NCI-H1048 (cell line): ENCODE results near the gene KRT80.
"Not testable (repeated sequence)": the region's sequence is repeated elsewhere in the genome, so short reads cannot be mapped to it uniquely, and the experiment has no call there.

Experiments used
- DNase-seq: peaks from one replicate; lab custom pipeline; 2025; lab: John Stamatoyannopoulos, UW

The KRT80 gene

DNA sequence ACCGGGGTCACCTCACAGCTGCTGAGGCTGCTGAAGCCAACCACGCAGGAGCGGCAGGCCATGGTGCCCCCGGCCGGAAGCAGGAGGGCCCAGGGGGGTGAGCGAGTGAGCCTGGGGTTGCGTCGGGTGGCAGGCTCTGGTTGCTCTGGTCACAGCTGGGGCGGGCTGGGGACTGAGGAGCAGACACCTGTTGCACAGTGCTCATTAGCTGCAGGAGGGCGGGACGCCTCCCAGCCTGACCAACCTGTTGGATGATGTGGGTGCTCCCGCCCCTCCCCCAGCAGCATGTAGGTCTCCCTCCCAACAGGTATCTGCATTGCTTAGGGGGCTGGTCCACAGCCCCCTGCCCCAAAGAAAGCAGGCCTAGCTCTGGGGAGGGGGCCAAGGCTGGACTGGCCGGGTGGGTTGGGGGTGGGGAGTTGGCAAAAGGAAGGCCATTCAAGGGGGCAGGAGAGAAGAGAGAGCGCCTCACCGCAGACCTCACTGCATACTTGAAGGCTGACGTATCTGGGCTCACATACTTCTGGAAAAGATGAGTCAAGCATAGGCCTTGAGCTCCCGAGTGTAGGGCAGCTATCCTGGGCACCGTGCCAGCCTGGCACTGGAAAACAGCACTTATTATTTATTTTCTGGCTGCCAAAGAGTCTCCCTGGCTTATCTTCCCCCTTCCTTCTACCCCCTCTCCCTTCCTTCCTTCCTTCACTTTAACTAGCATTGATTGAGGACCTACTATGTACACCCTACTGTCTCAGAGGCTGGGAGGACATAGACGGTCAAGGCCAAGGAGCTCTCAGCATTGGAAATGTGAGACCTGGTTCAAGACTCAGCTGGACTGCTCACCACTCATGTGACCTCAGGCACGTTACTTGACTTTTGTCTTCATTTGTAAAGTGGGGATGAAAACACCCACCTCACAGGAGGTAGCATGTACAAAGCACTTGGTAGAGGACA lies at the start of gene KRT80:
Gene KRT80 (minus strand): TSS at position 174 of the 951 bp plus-strand sequence. CDS start 112 bp downstream, at position 62.
- peak; percentile 80 for DNase-seq

DNA sequence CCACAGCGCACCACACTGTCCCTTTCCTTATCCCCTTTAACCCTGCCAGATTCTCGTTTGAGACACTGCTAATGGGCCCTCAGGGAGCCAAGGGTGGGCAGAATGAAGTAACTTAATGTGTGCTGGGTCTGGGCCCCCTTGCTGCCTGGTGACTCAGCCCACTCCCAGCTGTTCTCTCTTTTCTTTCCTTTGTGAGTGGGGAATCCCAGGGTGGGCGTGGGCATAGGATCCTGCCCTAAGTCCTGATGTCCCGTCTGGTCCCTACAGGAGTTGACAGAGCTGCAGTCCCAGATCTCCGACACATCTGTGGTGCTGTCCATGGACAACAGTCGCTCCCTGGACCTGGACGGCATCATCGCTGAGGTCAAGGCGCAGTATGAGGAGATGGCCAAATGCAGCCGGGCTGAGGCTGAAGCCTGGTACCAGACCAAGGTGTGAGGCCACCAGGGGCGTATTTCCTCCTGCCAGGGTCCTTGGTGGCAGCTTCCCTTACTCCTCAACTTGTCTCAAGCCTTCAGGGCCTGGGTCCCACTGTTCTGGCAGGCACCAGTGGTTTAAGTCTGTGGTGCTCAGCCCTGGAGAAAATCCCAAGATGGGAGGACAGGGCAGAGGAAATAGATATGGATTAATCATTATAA lies 49.5 kb upstream of the KRT80 start:
- no peak for DNase-seq

DNA sequence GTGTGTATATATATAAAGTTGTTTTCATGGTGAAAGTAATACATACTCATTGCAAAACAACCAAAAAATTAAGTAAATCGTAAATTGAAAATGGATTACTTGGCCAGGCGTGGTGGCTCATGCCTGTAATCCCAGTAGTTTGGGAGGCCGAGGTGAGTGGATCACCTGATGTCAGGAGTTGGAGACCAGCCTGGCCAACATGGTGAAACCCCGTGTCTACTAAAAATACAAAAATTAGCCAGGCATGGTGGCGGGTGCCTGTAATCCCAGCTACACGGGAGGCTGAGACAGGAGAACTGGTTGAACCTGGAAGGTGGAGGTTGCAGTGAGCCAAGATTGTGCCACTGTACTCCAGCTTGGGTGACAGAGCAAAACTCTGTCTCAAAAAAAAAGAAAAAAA lies 48.4 kb upstream of the KRT80 start:
- DNase-seq = not testable (repeated sequence)

DNA sequence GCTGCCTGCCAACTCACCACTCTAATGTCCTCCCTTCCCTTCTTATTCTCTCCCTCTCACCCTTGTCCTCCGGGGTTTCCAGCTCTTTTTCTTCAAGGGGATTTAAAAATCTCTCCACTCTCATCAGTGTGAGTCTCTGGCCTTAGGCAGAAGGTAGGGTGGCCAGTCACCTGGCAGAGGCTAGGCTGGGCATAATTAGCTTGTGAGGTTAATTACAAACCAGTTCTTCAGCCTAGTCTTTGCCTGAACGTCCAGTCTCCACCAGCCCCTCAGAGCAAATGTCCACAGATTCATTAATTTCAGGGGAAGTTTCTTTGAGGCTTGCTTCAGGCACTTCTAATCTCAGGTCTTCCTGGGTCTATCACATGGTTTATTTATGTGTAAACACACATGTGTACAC lies 48.0 kb upstream of the KRT80 start:
- no peak for DNase-seq

DNA sequence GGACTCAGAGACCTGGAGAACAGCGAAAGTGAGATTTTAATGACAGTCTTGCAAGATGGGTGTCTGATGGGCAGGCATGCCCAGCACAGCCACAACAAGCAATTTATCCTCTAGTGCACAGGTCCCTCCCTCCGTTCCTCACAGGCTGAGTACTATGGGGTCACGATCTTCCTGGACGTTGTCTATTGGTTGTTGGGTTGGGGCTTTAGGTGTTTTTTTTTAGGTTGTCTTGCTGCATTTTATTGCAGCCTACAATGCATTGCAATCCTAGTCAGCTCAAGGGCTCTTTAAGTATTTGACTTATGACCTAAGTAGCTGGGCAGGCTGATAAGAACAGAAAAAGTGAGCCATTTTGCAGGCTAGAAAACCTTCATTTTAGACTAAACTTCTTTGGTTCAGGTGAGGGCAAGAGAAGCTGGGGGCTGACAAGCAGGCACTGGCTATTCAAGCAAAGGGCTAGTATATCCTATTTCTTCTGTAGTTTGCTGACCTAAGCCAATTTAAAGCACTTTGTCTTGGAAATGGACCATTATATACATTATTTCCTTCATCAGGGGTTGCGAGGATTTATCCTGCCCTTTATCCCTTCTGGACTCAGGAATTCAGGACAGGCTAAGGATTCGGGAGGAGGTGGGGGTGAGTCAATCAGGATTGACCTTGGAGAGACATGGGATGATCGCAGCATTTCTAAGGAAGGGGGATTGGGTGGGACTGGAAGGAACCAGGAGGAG lies 47.3 kb upstream of the KRT80 start:
- no peak for DNase-seq

DNA sequence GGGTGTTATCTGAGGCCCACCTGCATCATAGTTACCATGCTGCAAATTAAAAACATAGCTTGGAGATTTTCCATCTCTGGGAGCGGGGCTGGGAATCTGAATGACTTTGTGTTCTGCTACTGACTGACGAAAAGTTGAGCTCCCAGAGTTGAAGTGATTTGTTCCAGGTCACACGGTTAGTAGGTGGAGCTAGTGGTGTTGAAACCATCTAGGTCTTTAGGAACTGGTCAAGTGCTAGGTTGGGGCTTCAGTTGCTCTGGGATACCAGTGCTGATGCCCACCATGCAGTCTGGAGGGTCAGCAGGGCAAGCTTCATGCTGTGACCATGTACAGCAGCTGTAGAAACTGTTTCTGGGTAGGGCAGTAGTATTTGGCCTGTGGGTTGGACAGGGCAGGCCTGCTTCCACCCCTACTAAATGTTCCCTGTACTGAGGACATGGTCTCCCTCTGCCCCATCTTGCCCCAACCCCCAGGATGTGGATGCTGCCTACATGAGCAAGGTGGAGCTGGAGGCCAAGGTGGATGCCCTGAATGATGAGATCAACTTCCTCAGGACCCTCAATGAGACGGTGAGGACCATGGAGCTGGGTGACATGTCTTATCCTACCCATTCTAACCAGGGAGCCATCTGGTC lies 46.5 kb upstream of the KRT80 start:
- DNase-seq = no peak

DNA sequence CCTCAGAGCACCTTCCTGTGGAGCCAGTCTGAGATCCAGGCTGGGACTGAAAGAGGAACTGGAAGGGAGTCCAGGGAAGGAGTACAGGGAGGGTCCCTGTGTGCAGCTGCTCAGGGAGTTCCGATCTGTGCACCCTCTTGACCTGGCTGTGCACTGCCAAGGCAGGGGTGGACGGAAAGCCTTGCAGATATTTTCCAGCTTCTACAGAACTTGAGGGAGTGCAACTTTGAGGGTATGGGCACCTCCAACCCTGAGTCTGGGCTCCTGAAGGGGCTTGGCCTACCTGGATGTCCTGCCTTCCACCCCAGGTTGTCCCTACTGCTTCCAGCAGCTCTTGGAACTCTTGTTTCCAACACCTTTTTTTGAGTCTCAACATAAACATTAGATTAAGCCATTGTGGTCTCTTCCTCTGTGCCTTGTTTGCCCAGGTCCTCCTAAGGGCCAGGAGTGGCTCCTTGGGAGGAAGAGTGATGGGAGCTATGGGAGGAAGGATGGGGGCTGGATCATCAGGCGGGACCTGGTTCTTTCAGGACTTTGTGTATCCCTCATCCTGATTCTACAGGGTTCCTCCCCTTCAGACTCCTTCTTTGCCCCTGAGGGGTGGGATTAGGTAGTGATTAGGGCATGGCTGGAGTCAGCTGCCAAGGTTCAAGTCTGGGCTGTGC lies 44.7 kb upstream of the KRT80 start:
- no peak for DNase-seq

DNA sequence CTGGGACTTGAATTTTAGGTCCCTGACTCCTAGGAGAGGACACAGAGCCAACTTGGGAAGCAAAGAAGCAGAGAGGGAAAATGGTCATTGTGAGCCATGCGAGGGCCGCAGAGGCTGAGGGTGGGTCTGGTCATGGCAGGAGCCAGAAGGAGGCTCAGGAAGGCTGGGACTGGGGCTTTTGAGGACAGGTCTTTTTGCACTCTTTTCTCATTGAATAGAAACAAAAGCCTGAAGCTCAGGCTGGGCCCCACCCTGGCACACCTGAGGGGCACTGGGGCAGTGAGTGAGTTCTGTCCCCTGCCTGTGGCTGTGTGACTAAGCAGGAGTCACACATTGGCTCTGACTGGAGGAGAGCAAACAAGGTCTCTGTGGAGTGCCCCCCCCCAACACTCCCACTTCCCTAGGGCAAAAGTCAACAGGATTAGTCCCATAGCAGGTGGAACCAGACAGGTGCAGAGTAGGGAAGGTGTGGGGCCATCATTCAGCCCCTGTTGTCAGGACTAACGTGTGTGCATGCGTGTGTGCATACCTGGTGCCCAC lies 44.1 kb upstream of the KRT80 start:
- DNase-seq = no peak

DNA sequence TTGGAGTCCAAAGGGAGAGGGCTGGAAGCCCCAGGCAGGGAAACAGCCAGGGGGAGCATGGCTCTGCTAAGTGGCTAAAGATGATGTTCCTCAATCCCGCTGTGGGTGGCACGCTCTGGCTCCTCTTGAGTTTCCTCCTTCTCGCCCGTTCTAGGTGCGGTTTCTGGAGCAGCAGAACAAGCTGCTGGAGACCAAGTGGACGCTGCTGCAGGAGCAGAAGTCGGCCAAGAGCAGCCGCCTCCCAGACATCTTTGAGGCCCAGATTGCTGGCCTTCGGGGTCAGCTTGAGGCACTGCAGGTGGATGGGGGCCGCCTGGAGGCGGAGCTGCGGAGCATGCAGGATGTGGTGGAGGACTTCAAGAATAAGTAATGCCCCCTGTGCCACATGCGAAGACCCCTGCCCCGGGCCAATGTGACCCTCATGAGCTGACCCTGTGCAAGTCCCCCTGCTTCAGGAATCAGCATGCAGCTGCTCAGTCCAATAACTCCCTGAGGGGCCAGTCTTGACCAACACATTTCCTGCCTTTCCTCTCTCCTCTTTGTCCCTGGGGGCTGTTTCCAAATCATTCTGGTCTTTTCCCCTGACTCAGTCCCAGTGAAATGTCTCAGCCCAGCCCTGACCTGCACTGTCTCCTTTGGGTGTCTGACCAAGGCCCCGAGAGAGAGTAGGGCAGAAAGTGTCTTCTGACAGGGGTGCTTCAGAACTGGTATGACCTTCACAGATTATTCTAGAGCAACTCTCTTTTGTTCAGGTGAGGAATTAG lies 43.4 kb upstream of the KRT80 start:
- no peak for DNase-seq

DNA sequence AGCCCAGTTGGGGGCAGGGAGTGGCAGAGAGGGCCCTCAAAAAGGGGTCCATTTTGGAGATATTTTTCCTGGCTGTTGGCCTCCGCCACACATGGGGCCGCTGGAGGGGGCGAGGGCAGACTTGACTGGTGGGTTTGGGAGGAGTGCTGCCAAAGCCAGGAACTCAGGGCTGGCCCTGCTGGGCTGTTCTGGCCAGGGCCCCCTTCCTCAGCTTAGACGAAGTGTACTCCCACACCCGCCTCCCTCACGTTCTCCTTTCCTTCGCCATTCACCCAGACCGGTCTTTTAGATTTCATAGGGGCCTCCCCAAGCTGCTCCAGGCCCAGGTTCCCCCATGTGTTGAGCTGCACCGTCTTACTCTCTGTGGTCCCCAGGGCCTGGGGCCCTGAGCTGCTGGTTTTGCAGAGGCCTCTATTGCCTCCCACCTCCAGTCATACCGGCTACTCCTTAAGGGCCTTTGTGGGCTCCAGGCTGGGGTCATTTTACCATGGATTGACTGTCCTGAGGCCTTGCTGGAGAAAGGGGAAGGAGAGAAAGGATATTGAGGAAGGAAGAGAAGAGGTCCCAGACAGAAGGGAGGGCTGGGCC lies 42.5 kb upstream of the KRT80 start:
- no peak for DNase-seq

DNA sequence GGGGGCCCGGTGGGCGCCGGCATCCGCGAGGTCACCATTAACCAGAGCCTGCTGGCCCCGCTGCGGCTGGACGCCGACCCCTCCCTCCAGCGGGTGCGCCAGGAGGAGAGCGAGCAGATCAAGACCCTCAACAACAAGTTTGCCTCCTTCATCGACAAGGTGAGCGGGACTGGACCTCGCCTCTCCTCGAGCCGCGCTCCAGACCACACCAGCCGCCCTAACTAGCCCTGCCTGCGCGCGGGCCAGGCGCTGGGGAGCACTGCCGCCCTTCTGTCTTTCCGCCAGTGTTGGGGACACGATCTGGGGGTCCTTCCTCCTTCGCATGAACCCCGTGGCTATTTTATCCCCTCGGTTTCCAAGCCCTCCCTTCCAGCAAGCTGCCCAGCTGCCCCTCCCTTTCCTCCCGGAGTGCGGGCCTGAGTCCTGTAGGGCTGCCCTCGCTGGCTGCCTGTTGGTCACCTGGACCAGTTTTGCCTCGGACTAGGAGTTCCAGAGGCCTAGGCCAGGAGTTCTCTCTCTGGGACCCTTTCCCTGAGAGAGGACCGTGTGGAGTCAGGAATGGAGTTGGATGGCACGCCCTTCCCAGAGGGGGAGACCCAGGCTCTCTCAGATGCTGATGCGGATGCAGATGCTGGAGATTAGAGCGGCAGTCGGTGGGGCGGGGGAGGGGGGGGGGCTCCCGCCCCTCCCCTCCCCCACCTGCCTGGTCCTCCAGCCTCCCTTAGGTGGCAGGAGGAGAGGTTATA lies 41.8 kb upstream of the KRT80 start:
- DNase-seq = no peak

DNA sequence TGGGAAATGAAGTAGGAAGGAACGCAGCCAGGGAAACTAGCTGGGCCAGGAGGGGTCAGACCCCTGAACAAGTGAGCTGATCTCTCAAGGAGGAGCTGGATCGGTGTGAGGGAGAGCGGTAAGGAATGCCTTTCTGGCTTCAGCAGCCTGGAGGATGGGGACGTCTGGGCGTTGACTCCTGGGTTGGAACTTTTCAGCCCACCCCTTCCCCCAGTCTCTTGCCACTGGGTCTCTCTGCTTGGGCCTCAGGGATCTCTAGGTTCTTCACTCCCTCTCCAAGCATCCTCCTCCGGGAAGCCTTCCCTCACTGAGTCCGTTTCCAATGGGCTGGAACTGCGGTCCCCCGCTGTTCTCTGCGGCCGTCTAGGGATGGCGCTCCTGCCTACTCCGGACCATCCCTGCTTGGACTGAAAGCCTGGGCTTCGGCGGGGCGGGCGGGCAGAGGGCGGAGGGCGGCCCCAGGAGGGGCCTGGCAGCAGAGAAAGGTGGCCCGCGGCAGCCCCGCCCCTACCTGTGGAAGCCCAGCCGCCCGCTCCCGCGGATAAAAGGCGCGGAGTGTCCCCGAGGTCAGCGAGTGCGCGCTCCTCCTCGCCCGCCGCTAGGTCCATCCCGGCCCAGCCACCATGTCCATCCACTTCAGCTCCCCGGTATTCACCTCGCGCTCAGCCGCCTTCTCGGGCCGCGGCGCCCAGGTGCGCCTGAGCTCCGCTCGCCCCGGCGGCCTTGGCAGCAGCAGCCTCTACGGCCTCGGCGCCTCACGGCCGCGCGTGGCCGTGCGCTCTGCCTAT lies 41.1 kb upstream of the KRT80 start, which contains the start of gene KRT7:
Gene KRT7 (plus strand): TSS at position 570 of the 788 bp plus-strand sequence. CDS start 54 bp downstream, at position 624.
- no peak for DNase-seq

DNA sequence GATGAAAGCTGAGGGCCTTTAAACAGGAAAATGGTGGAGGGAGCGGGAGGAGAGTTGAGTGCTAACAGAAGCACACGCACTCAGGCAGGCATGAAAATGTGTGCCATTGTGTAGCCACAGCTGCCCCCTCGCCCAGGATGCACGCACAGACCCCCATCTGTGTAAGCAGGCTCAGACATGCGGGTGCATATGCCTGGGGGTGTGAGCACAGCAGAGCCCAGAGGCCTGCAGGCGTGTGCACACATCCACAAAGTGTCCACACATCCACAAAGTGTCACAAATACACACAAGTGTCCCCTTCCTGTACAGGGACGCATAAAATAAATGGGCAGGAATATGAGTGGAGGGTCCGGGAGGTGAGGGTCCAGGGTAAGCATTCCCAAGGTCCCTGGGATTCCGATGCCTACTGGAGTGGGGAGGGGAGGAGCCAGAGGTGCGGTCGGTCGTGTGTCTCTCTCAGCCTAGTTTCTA lies 40.4 kb upstream of the KRT80 start:
- no peak for DNase-seq

DNA sequence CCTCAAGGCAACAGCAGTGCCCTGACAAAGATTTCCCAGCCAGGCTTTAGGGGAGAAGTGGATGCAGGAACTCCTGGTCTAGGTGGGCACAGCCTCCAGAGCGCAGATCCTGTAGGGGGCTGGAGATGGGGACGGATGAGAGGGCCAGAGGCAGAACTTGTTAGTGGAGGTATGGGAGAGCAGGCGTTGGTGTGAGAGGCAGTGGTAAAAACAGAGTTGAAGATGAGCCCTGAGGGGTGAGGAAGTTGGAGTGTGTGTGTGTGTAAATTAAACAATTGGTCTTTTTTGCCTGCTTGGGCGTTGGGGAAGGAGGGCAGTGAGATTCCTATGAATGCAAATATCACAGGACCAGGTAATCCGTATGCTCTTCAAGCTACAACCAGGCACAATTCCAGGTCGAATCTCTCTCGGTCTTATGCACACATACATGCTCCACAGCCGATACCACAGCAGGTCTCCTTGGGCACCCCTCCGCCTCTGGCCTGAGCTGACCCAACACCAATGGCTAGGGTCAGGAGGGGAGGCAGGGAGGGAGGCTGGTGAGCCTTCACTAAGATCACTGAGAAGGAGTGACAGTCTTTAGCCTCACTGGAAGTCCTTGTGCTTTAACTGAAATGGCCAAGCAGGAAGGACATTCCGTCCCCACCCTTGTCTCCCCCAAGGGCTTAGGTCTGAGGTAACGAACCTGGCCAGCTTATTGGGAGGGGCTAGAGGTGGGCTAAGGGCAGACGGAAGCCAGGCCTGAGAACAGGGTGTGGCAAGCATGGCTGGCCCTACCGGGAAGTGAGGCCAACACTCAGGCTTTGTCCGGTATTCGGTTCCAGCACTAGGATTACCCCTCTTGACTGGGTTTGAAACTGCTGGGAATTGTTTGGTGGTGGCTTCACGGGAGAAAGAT lies 39.7 kb upstream of the KRT80 start:
- DNase-seq = peak; percentile 66

DNA sequence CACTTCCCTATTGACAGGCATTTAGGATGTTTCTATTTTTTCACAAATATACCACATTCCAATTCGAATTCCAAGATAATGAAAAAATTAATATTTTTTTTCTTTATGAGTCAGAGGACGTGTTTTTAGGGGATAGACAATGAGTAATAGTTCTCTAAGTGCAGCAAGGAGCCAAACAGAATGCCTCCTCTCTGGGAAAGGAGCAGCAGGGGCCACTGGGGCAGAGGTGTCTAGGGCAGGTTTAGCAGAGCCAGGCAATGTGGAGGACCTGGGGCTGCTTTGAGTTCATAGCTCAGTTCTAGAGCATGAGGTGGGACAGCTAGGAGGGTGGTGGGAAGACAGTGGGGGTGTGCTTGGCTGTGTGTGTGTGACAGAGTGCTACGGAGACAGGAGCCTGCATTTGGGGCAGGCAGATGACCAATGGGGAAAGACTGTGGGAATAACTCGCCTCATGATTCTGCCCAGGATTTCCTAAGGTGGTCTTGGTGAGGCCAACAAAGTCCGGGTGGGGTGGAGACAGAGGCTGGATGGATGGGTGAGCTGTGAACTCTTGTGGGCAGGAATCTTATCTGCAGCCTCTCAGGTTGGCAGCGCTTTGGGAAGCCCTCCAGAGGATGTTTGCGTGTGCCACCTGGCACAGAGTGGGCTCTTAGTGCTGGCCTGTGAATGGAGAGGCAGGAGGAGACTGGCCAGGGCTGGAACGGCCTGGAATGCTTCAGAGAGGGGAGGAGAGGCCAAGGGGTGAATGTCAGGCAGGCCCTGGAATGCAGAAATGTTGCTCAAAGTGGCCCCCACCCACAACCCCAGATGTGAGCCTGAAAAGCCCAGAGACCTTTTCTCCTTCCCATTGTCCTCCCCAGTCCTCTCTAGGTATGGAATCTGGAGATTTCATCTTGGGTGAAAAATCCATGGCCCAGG lies 38.8 kb upstream of the KRT80 start:
- DNase-seq = no peak

DNA sequence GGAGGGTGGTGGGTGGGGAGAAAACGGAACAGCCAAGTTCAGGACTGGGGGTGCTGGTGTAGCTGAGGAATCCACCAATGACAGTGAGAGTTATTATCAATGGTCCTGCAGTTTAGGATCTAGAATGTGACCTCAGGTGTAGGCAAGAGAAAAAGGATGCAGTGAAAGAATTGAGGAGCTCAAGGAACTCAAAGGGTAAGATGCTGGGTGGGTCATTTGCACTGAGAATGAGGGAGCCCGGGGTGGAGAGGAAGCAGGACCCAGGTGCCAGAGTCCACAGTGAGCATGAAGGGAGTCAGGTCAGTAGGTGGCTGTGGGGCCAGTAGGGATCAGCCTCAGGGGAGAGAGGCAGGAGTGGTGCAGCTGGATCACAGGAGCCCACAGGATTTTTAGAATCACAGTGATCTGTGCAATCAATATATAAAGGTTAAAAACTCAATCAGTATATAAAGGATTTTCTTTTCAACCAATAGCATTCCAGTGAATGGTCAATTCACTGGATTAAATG lies 38.1 kb upstream of the KRT80 start:
- no peak for DNase-seq
